GM21526 (cell line): Measurements from ENCODE around the gene ARHGEF11.

Source experiments
- ATAC-seq: cut with Tn5 transposase; IDR thresholded peaks from one replicate; pipeline ENCODE4 v1.9.1; 2021; ENCODE audit warnings: moderate library complexity; ENCODE audit not compliant: unreplicated experiment, low FRiP score

ARHGEF11 gene

GRCh38 chr1:156957634-156958033 lies 87.9 kb downstream of the ARHGEF11 start:
- ATAC-seq: no peak

GRCh38 chr1:156956333-156956732 lies 89.2 kb downstream of the ARHGEF11 start:
- ATAC-seq: no peak

GRCh38 chr1:156953571-156953970 lies 92.0 kb downstream of the ARHGEF11 start:
- no peak for ATAC-seq

- ATAC-seq: no peak
These were observed 94.2 kb downstream of the ARHGEF11 start for GRCh38 chr1:156951371-156951770.

GRCh38 chr1:156949127-156949526 lies 96.4 kb downstream of the ARHGEF11 start:
- no peak for ATAC-seq

GRCh38 chr1:156948708-156949107 lies 96.8 kb downstream of the ARHGEF11 start:
- ATAC-seq: no peak

GRCh38 chr1:156947818-156948525 lies 97.6 kb downstream of the ARHGEF11 start:
- no peak for ATAC-seq

- ATAC-seq: no peak
These were observed 98.4 kb downstream of the ARHGEF11 start for GRCh38 chr1:156947127-156947526.

- ATAC-seq: no peak
These were observed 99.5 kb downstream of the ARHGEF11 start for GRCh38 chr1:156945881-156946661.

- no peak for ATAC-seq
These were observed 100.7 kb downstream of the ARHGEF11 start for GRCh38 chr1:156944848-156945247.

GRCh38 chr1:156944268-156944667 lies 101.3 kb downstream of the ARHGEF11 start:
- ATAC-seq: no peak

GRCh38 chr1:156943756-156944155 lies 101.8 kb downstream of the ARHGEF11 start:
- no peak for ATAC-seq

GRCh38 chr1:156942576-156942975 lies 103.0 kb downstream of the ARHGEF11 start:
- ATAC-seq: no peak

- no peak for ATAC-seq
These were observed 103.4 kb downstream of the ARHGEF11 start for GRCh38 chr1:156942176-156942575.

- no peak for ATAC-seq
These were observed 103.9 kb downstream of the ARHGEF11 start for GRCh38 chr1:156941675-156942074.

- no peak for ATAC-seq
These were observed 105.7 kb downstream of the ARHGEF11 start for GRCh38 chr1:156939786-156940334.

- no peak for ATAC-seq
These were observed 106.7 kb downstream of the ARHGEF11 start for GRCh38 chr1:156938813-156939212.

- ATAC-seq: no peak
These were observed 107.7 kb downstream of the ARHGEF11 start for GRCh38 chr1:156937883-156938282.

- no peak for ATAC-seq
These were observed 108.8 kb downstream of the ARHGEF11 start for GRCh38 chr1:156936721-156937220.

GRCh38 chr1:156936191-156936590 lies 109.4 kb downstream of the ARHGEF11 start:
- no peak for ATAC-seq

GRCh38 chr1:156935505-156936128 lies 109.9 kb downstream of the ARHGEF11 start:
- no peak for ATAC-seq
